Astrocyte of the spinal cord (primary cell): Measurements from ENCODE around the gene IL20RB.

ENCODE experiments used
- DNase-seq: peaks from one replicate; pipeline ENCODE4 v3.0.0; 2011; ENCODE audit warnings: low read depth, low spot score
- H3K4me3 ChIP-seq: 2 replicates; pipeline ENCODE4 v1.5.1; 2011; ENCODE audit warnings: low read depth, mild to moderate bottlenecking, low read length, moderate library complexity
- CTCF ChIP-seq: IDR thresholded peaks from 2 replicates; pipeline ENCODE4 v1.5.1; 2012; ENCODE audit warnings: low read depth, mild to moderate bottlenecking, low read length, inconsistent platforms
- in situ Hi-C: cut with HindIII; loops from 2 replicates; pipeline ENCODE4 v1.10.0; 2017; ENCODE audit warnings: low sequenced_read_pairs

IL20RB gene

DNA sequence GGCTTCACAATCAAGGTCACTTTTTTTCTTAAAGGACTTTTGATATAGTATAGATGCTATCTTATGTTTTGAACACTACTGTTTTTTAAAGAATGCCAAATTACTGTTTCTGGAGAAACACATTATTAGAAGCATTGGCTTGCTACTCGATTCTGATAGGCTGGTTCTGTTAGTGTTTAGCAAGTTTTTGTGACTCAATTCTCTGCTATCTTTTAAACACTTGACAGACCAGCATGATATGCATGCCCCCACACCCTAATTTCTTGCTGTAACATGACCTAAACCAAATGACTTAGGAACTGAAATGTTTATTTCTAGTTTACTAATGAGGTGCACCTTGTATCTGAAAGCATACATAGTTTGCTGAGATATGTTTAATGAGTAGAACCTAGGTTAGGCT is 5.5 kb upstream of the IL20RB start:
- in situ Hi-C loops, result no loop called here
- no peak for DNase-seq
- TF ChIP-seq CTCF, result no peak
- no peak overlapping the region for H3K4me3 ChIP-seq

DNA sequence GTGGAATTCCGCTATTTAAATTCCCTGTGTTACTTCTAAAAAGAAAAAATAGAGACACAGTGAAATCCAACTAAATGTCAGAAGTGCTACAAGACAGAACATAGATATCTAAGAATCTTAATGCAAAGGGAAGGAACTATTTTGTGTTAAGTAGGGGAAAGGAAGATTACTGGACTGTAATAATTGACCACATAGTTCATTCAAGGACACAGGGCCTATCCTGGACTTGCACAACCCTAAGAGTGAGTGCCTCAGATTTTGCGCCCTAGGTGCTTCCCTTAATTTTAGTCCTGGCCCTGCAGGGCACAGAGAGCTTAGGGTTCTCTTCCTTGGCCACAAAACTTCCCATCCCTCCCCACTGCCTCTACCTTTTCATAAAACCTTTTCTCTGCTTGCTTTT is 3.5 kb upstream of the IL20RB start:
- no peak for DNase-seq
- in situ Hi-C loops, result no loop called here
- no peak for TF ChIP-seq CTCF
- no peak overlapping the region for H3K4me3 ChIP-seq

GRCh38 chr3:136954980-136955780 is 2.6 kb upstream of the IL20RB start:
- DNase-seq, result no peak
- in situ Hi-C loops, result no loop called here

GRCh38 chr3:136955813-136956212 is 2.0 kb upstream of the IL20RB start:
- TF ChIP-seq CTCF, result no peak
- in situ Hi-C loops, result no loop called here
- DNase-seq, result peak; percentile 87
- H3K4me3 ChIP-seq, result no peak overlapping the region

More at GRCh38 chr3:136954980-136955780, 2.6 kb upstream of the IL20RB start:
- TF ChIP-seq CTCF, result no peak
- no peak overlapping the region for H3K4me3 ChIP-seq

DNA sequence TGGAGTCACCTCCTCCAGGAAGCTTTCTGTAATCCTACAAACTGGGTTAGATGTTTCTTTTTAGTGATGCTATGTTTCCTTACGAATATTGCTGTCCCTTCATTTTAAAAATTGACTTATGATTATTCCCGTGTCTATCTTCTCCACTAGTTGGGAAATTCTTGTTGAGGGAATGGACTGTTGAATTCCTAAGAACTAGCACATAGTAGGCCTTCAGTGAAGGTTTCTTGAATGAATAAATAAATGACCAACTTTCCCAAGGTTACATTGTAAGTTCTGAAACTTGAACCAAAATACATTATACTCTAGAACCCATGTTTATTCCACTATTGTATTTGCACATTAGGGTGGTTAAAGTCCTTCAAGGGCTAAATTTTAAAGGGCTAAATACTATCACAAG is 812 bp upstream of the IL20RB start:
- no peak for DNase-seq
- no peak for TF ChIP-seq CTCF
- in situ Hi-C loops, result no loop called here
- no peak overlapping the region for H3K4me3 ChIP-seq

DNA sequence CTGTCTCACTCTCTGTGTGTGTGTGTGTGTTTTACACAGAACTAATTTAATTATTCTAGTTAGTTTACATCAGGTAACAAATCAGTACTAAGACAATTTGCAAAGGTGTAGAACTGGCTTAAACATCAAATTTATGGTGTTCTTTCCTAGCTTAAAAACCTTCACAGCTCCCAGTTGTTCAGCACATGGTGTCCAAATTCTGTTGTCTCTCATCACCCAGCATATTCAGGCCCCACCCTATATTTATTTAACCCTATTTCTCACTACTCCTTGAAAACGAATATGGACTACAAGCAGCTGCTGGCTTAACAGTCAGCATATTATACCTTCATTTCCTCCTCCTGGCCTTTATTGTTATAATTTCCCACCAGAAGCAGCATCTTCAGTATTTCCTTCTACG is 1.2 kb downstream of the IL20RB start:
- H3K4me3 ChIP-seq, result no peak overlapping the region
- no peak for TF ChIP-seq CTCF
- no peak for DNase-seq
- in situ Hi-C loops, result no loop called here

DNA sequence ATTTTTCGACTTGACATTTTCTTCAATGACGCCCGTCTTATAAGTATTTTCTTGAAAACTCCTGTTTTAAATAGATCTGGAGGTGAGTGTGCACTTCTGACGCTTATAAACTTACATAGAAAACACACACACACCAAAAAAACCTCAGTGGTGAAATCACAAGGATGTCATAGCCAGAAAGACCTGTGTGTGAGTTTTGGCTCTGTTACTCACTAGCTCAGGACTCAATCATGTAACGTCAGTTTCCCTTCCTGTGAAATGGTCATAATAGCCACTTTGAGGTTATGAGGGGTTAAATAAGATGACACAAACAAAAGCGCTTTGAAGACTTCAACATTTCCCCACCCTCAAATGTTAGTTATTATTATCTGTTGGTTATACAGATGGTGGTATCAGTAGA is 1.8 kb downstream of the IL20RB start:
- H3K4me3 ChIP-seq, result no peak overlapping the region
- DNase-seq, result no peak
- in situ Hi-C loops, result no loop called here
- no peak for TF ChIP-seq CTCF
